HG03432 (cell line): ENCODE data around the gene FAM89B.

Experiments
- ATAC-seq: cut with Tn5 transposase; IDR thresholded peaks from one replicate; pipeline ENCODE4 v1.9.1; 2021; ENCODE audit warnings: mild to moderate bottlenecking, moderate library complexity; ENCODE audit not compliant: unreplicated experiment

Gene FAM89B

DNA sequence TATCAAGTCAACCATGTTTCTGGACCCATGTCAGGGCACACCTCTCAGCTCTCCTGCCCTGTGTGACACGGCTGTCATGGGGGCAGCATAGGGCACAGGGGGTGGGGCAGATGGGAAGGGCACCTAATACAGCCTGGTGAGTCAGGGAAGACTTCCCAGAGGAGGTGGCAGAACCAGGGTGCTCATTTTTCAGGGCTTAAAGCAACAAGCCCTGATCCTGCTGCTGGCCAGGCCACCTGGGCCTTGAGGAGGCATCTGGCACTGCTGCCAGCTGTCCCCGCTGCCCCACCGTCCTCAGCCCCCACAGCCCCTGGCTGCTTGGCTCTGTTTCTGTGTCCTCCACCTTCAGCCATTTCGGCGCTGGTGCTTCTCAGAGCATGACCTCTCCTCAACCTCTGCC lies 37.3 kb downstream of the FAM89B start:
- ATAC-seq = no peak

DNA sequence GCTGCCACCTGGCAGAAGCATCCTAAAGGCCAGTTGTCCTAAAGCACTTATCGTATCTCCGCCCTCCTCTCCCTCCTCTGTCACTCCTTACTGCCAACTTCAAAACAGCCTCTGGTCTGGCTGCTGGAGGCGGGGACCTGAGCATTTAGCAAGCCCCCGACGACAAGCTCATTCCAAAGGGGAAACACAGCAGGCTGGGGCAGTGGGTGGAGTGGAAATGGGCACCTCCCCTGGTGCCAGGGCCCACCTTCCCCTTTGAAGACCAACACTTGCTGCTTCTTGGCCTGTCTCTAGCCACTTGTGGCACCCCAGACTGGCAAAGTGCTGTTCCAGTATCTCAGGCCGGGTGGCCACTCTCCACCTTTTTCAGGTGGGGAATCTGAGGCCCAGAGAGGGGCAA lies 38.1 kb downstream of the FAM89B start:
- ATAC-seq = no peak

DNA sequence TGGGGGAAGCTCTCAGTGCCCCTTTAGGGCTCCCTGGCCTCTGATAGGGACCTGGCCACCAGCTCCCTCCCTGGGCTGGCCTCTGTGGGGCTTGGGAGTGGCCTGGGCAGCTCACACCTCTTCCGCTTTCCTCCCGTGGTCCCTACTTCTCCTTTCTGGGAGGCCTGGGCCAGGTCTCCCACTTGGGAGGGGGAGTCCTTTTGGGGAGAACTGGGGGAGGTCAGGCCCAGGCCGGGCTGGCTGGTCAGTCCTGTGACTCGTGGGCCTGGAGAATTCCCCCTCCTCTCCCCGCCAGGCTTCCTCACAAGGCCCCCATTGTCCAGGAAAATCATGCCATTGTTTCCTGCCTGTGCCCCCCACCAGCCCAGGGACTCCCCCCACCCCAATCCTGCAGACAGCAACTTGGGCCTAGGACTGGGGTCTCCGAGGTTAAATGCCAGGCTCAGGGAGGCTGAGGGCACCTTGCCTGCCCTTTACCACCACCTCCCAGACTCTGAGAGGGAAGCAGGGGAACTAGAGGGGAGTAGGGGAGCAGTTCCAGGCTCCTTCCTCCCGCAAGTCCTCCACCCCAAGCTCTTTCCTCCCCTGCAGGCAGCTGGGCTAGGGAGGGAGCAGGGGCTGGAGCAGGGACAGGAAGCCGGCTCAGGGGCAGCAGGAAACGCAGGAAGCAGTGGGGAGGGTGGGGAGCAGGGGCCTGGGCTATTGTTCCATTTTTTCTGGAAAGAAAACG lies 38.9 kb downstream of the FAM89B start:
- ATAC-seq = no peak

DNA sequence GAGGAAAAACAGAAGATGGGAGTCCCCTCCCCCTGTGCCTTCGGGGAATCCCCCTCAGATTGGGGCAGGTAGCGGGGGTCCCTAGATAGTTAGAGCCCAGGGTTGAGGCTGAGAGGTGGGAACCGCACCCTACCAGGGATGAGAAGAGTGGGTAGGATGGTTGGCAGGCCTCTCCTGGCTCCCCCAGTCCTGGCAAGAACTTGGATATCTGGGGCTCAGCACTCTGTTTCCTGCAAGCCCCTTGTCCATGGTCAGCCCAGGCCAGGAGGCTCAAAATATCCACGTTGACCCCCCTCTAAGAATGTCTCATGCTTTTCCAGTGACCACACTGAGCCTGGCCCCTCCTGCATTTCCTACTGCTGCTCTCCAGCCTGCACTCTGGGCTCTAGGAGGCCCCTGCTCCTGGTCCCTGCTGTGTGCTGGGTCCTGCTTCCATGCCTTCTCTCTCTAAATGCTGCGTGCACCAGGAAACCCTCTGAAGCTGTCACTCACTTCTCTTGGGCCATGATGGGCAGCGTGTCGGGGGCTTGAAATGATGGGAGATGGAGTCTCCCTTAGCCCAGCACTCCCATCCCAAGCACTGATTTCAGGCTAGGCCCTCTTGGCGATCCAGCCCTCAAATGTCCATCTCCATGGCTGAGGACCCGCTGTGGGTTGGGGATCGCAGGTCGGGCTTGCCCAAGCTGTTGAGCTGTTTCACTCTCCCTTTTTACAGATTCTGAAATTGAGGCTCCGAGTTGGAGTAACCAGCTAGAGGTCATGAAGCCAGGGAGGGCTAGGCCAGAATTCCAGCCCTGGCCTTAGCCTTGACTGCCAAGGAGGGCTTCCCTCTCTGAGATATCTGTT lies 39.6 kb downstream of the FAM89B start:
- no peak for ATAC-seq

DNA sequence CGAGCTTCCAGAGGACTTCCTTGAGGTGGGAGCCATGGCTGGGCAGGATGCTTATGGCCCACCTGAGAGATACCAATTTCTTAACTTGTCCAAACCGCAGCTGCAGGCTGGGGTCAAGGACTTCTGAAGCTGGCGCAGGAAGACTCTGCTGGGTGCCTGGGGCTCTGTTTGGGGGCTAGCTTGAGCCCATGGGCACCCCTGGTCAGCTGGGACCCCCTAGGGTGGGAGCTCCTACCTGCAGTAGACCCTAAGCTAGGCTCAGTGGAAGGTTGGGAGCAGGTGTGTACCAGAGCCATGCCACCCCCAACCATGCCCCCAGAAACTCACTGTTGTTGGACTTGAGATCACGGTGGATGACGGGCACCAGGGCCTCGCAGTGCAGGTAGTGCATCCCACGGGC lies 40.4 kb downstream of the FAM89B start:
- no peak for ATAC-seq

DNA sequence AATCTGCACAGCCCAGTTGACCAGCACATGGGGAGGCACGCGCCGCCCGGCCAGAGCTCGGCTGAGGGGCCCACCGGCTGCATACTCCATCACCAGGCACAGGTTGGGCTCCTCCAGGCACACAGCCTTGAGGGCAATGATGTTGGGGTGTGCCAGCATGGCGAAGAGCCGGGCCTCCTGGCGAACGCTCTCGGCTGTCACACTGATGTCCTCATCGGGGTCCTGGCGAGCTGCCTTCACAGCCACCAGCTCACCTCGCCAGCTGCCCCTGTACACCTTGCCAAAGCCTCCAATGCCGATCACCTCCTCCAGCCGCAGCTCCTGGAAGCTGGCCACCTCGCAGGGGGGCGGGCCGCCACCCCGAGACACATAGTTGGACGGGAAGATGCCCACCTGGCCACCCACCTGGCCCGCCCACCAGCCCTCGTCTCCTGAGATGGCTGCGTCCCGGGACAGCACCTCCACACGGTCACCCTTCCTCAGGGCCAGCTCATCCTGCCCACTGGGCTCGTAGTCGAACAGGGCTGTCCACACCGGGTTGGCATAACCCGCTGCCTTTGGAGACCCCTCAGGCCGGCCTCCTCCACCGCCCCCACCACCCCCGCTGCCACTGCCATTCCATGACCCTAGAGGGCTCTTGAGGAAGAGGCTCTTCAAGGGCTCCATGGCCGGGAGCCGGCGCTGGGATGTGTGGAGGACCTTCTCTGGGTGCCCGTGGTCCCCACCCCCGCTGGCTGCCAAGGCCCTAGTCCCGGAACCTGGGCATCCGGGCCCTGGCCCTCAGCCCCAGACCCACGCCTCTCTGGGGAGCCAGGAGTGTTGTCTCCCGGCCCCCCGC lies 41.0 kb downstream of the FAM89B start:
- ATAC-seq = no peak

DNA sequence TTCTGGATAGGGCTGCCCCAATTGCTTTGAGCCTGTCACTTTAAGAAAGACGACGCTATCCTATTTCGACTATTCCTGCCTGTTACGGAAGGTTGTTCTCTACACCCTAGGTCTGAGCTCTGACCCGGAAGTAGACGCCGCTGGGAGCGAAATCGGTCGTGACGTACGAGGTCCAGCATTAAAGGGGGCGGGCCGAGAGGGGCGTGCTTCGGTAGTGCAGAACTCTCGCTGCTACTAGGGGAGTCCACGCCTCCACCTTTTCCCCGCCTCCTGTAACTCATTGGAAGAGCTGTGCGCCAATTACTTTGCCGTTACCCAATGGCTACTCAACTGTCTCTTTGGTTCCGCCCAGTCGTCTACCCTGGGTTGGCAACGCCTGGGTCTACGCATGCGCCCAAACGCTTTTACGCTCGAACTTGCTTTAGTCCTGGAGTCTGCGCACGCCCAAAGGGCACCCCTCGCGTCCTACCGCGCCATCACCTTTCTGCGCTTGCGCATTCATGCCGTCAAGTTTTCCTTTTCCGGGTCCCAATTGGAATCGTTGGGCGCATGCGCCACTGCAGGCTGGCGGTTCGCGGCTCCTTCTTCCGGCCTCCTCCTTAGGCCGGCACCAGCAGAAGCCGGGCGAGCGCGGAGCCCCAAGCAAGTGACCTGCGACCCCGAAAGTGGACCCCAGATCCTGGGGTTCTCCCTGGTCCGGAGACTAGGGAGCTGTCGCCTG lies 43.1 kb downstream of the FAM89B start, which contains the start of gene PCNX3:
TSS of gene PCNX3 (plus strand) at position 548 of the 721 bp plus-strand sequence. CDS start 536 bp downstream, outside the sequence.
- ATAC-seq = peak; percentile 75

DNA sequence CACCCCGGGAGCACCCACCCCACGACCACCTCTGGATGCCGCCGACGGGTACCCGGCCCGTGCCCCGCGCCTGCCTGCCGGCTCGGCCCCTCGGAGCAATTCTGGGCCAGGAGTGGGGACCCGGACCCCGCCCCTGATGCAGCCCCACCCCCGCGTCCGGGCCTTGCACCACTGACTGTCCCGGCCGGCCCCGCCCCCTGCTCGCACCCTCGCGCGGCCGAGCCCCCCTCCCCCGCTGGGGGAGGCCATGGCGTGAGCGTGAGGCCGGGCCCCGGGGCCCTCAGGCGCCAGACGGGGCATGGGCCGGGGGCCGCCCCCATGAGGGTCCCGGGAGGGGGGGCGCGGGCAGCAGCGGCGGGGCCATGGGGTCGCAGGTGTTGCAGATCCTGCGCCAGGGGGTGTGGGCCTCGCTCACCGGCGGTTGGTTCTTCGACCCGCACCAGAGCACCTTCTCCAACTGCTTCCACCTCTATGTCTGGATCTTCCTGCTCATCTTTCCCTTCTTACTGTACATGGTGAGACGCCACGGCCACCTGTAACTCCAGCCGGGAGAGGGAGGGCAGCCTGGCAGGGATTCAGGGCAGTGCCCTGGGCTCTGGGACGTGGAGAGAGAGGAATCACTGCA lies 43.7 kb downstream of the FAM89B start:
- ATAC-seq = peak; percentile 2

DNA sequence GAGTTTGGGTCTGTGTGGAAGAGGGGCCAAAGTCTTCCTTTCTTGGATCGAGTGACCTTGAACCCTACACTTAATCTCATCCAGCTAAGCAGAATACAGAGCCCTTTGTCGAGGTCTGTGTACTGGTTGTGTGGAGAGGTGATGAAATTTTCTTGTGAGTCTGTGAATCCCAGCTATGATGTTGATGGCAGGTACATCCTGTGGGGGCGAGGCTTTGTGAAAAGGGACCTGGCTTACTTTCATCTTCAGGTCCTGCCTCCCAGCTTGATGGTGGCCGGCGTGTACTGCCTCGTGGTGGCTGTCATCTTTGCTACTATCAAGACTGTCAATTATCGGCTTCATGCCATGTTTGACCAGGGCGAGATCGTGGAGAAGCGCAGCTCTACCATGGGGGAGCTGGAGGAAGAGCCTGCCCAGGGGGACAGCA lies 44.2 kb downstream of the FAM89B start:
- no peak for ATAC-seq

DNA sequence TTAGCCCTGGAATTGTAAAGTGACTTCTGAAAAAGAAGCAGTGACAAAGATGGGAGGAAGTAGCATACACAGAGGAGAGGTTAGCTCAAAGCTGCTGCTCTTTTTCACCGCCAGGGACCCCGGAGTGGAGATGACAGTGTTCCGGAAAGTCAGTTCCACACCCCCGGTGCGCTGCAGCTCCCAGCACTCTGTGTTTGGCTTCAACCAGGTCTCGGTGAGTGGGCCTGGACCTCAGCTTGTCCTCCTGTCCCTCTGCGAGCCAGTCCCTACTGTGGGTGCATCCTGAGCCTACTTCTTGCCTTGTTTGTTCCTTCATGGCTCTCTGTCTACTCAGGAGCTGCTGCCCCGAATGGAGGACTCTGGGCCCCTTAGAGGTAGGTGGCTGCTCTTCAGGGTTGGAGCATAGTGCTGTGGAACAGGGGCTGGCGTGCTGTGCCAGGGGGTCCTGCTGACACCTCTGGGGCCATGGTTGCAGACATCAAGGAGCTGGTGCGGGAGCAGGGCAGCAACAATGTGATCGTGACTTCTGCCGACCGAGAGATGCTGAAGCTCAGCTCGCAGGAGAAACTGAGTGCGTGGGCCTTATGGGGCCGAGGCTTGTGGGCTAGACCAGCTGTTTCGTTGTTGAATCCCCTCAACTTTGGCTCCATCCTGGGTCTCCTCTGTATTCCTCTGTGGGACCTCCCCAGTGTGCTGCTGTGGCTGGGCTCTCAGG lies 45.0 kb downstream of the FAM89B start:
- ATAC-seq = no peak

DNA sequence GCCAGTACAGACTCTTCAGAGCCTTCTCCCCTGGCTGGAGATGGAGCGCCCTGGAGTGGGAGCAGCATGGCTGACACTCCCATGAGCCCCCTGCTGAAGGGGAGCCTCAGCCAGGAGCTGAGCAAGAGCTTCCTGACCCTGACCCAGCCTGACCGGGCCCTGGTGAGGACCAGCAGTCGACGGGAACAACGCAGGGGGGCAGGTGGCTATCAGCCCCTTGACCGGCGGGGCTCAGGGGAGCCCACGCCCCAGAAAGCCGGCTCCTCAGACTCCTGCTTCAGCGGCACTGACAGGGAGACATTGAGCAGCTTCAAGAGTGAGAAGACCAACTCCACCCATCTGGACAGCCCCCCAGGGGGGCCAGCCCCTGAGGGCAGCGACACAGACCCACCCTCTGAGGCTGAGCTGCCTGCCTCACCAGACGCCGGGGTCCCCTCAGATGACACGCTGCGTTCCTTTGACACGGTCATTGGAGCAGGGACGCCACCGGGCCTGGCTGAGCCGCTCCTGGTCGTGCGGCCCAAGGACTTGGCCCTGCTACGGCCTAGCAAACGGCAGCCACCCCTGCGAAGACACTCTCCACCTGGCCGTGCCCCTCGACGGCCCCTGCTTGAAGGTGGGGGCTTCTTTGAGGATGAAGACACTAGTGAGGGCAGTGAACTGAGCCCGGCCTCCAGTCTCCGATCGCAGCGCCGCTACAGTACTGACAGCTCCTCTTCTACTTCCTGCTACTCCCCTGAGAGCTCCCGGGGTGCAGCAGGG lies 45.8 kb downstream of the FAM89B start:
- ATAC-seq = no peak

DNA sequence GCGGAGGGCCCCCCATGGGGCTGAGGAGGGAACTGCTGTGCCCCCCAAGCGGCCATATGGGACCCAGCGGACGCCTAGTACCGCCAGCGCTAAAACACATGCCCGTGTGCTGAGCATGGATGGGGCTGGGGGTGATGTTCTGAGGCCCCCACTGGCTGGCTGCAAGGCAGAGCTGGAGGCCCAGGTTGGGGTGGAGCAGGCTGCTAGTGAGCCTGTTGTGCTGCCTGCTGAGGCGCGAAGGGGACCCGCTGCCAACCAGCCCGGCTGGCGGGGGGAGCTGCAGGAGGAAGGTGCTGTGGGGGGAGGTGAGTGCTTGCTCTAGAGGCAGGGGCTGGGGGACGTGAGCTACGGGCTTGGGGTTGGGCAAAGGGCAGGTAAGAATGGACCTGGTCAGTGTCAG lies 46.4 kb downstream of the FAM89B start:
- no peak for ATAC-seq

DNA sequence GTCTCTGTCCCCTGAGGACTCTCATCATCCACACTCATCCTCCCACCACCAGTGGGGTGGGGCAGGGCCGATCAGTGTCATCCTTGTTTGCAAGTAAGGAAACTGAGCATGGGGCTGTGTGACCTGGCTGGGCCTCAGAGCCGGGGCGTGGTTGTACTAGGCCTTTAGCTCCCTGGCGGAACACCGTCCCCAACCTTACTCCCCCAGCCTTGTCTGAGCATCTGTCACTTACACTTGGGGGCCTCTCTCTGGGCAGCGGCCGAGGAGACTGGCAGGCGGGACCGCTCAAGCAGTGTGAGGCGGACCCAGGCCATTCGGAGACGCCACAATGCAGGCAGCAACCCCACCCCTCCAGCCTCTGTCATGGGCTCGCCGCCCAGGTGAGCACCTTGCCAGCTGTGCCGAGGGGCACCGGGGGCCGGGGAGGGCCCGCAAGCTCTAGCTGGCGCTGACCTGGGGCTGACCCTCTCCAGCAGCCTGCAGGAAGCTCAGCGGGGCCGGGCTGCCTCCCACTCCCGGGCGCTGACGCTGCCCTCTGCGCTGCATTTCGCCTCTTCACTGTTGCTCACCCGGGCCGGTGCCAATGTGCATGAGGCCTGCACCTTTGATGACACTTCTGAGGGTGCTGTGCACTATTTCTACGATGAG lies 47.1 kb downstream of the FAM89B start:
- no peak for ATAC-seq

DNA sequence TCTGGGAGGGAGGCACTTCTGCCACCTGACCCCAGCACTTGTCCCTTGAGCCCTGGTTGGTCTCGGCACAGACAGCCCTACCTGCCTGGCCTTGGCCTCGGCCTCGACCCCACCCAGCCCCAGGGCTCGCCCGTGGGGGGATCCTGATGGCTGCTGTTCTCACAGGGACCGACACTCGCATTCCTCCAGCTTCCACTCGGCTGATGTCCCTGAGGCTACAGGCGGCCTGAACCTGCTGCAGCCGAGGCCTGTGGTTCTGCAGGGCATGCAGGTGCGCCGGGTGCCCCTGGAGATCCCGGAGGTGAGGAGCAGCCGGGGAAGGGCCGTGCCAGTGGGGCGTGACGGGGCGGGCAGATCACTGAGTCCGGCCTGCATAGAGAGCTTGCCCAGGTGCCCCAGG lies 48.3 kb downstream of the FAM89B start:
- no peak for ATAC-seq

DNA sequence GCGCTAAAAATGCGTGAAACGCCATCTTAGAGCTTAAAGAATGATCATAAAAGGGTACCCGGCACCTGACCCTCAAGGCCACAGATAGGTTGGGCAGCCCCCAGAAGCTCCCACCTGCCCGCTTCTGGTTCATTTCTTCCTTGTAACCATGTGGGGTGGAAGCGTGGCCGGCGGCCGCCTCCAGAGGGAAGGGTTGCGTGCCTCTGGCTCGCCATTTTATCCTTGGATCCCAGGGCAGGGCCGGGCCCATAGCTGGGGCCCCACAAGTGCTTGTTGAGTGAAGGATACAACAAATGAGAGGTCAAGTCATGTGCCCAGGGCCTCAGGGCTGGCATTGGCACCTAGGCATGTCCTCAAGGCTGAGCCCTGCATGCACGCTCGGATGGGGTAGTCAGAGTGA lies 49.1 kb downstream of the FAM89B start:
- ATAC-seq = no peak

DNA sequence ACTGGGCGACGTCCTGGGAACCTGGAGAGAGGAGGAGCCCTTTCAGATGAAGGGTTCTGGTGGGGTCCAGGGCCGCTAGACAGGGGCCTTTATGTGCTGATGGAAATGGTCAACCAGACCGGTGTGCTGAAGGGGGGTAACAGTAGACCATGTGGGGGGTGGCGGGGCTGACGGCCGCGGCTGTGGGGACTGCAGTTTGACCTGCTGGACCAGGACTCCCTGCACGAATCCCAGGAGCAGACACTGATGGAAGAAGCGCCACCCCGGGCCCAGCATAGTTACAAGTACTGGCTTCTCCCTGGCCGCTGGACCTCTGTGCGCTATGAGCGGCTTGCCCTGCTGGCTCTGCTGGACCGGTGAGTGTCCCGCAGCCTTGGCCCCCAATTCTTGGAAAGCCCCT lies 49.7 kb downstream of the FAM89B start:
- no peak for ATAC-seq

DNA sequence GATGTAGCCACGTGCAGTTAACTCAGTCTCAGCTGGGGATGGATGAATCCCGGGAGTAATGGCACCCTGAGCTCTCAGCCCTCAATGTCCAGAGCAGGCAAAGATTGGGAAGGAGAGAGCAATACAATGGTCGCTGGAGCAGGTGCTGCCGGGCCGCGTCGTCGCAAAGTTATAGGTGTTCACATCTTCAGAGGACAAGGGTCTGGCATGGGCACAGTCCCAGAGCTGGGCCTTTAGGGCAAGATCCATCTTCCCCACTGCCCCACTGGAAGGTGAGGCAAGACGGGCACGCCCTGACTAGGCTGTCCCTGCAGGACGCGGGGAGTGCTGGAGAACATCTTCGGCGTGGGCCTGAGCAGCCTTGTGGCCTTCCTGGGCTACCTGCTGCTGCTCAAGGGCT lies 50.8 kb downstream of the FAM89B start:
- ATAC-seq = no peak
